AG04450 (cell line): ENCODE data around the gene SYT6. TPM values are rescaled to one million over a fixed set of nuclear protein-coding genes. Genes with fewer than 3 reads are reported as not detected.

ENCODE experiments used
- CTCF ChIA-PET: fragments of 300-600, 350-600 bp; formaldehyde crosslinking; extraction: SDS; loops from one replicate; lab custom pipeline; 2022; ENCODE audit warnings: antibody characterized with exemption, inconsistent platforms; lab: Charles Lee
- POLR2A ChIA-PET: fragments of 350-600 bp; formaldehyde crosslinking; extraction: SDS; loops from one replicate; lab custom pipeline; 2021; ENCODE audit warnings: antibody characterized with exemption, inconsistent platforms; lab: Yijun Ruan, JAX
- DNase-seq: peaks from one replicate; pipeline ENCODE4 v3.0.0-alpha.2; 2011; ENCODE audit warnings: low read depth, low spot score
- H3K27ac ChIP-seq: one replicate; pipeline ENCODE4 v1.5.1; 2012; ENCODE audit warnings: low read depth, low read length, control low read depth
- H3K27me3 ChIP-seq: one replicate; pipeline ENCODE4 v1.6.0; 2012; ENCODE audit warnings: low read length; ENCODE audit not compliant: control insufficient read depth, insufficient read depth
- H3K4me3 ChIP-seq: 2 replicates; pipeline ENCODE4 v1.5.1; 2011; ENCODE audit warnings: mild to moderate bottlenecking, low read depth, low read length, control low read depth
- H3K9me3 ChIP-seq: 2 replicates; pipeline ENCODE4 v1.5.1; 2012; ENCODE audit warnings: low read length; ENCODE audit not compliant: control insufficient read depth, insufficient read depth
- CTCF ChIP-seq: IDR thresholded peaks from 2 replicates; pipeline ENCODE4 v1.5.1; 2011; ENCODE audit warnings: low read depth, low read length, control low read depth, inconsistent platforms
- polyA plus RNA-seq: library from polyadenylated mRNA; depleted of rRNA; stranded (reverse); fragments of >200 nt; gene quantifications from 2 replicates; pipeline ENCODE4 v1.2.3, GENCODE V29; 2011

SYT6 gene
- polyA plus RNA-seq, 1 experiment, result not detected

GRCh38 chr1:114167226-114167625 is 13.6 kb upstream of the SYT6 start:
- Histone ChIP-seq H3K27me3 (no peaks in the 10 kb centered on the region), H3K27ac (no peak overlapping the region), H3K4me3 (no peak overlapping the region), H3K9me3 (no peaks in the 10 kb centered on the region)
- ChIA-PET CTCF (interaction anchor here (0.9 kb wide), 1 partner anchor 116 kb away, joined by 4 read pairs; no protein-coding TSS in a partner anchor), POLR2A (no interaction called here)
- no peak for DNase-seq
- no peak for TF ChIP-seq CTCF

- Histone ChIP-seq H3K4me3 (no peak overlapping the region), H3K9me3 (no peaks in the 10 kb centered on the region), H3K27ac (no peak overlapping the region), H3K27me3 (peaks cover 3% of the 10 kb centered on the region)
- no peak for TF ChIP-seq CTCF
- DNase-seq, result no peak
- CTCF ChIA-PET, result no interaction called here
- POLR2A ChIA-PET, result no interaction called here
Measured at GRCh38 chr1:114164840-114165543, 11.3 kb upstream of the SYT6 start.

GRCh38 chr1:114159941-114160340 is 6.3 kb upstream of the SYT6 start:
- ChIA-PET CTCF (no interaction called here), POLR2A (no interaction called here)
- Histone ChIP-seq H3K9me3 (peaks cover 4% of the 10 kb centered on the region; the same call in 1 of the 2 replicates), H3K4me3 (no peak overlapping the region), H3K27ac (no peak overlapping the region), H3K27me3 (peaks cover 22% of the 10 kb centered on the region)
- TF ChIP-seq CTCF, result no peak
- DNase-seq, result no peak

- POLR2A ChIA-PET, result interaction anchor here (0.6 kb wide), 1 partner anchor 1123 kb away, joined by 6 read pairs; no protein-coding TSS in a partner anchor
- no peak for TF ChIP-seq CTCF
- no peak for DNase-seq
- H3K27me3 ChIP-seq, result peaks cover 46% of the 10 kb centered on the region
- peaks cover 8% of the 10 kb centered on the region; the same call in 1 of the 2 replicates for H3K9me3 ChIP-seq
- CTCF ChIA-PET, result no interaction called here
- H3K27ac ChIP-seq, result no peak overlapping the region
- H3K4me3 ChIP-seq, result no peak overlapping the region
Measured at GRCh38 chr1:114157275-114157660, 3.6 kb upstream of the SYT6 start.

GRCh38 chr1:114156538-114157274 is 3.0 kb upstream of the SYT6 start:
- Histone ChIP-seq H3K4me3 (no peak overlapping the region), H3K27ac (no peak overlapping the region), H3K27me3 (peaks cover 52% of the 10 kb centered on the region), H3K9me3 (peaks cover 8% of the 10 kb centered on the region; the same call in 1 of the 2 replicates)
- no peak for TF ChIP-seq CTCF
- CTCF ChIA-PET, result no interaction called here
- DNase-seq, result no peak
- POLR2A ChIA-PET, result no interaction called here
